ENCODE measurements around the gene COPZ1.
"Not testable (repeated sequence)": the region's sequence is repeated elsewhere in the genome, so short reads cannot be mapped to it uniquely, and the experiment has no call there.

The COPZ1 gene

DNA sequence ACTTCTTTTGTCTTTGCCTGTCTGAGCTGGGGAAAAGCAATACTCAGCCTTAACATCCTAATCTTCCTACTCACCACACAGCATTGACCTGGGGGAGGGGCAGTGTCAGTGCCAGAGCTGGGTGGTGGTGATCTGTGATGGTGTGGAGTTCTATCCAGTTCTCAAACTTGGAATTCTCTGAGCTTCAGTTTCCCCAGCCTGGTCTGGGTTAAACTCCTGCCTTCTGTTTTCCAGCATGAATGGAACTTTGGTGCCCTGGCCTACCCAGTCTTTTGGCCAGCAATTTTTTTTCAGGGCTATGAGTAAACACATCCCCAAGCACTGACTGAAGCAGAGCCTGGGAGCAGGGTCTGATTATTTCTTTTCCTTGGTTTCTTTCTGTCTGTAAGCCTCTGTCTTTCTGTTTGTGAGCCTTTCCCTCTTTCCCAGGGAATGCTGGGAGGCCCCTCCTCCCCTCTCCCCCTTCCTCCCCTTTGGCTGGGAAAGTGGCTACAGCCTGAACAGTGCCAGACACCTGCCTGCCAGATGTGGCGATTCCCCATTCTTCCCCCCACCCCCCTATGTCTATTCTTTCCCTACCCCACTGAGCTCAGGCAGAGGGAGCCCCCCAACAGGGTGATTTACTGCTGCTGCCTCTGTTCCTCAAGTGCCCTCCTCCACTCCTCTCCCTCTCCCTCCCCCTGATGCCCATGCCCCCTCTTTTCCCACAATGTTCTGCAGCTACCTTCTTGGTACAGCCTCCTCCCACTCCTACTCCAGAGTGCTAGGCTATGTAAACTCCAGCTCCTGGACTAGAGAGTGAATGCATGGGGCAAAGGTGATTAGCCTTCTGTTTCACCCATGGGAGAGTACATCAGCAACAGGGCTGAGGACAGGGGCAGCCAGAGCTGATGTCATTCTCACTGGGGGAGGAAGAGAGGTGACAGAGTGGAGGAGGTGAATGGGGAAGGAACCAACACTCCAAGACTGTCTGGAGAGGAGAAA, 28.3 kb downstream of the COPZ1 start:
- no peaks in the 10 kb centered on the region for H3K9me3 ChIP-seq (ENCODE audit: low read length)
- peaks cover 21% of the 10 kb centered on the region for H3K36me3 ChIP-seq (ENCODE audit: insufficient read depth, low read length)
- peak overlapping the region; percentile 49 for H3K4me3 ChIP-seq (ENCODE audit: low read length)
- peaks cover 81% of the 10 kb centered on the region for H3K4me1 ChIP-seq (ENCODE audit: insufficient read depth, low read length)
- H2AFZ ChIP-seq (ENCODE audit: low read depth, low read length) = no peak overlapping the region
- H3K27me3 ChIP-seq (ENCODE audit: insufficient read depth, low read length) = no peaks in the 10 kb centered on the region

DNA sequence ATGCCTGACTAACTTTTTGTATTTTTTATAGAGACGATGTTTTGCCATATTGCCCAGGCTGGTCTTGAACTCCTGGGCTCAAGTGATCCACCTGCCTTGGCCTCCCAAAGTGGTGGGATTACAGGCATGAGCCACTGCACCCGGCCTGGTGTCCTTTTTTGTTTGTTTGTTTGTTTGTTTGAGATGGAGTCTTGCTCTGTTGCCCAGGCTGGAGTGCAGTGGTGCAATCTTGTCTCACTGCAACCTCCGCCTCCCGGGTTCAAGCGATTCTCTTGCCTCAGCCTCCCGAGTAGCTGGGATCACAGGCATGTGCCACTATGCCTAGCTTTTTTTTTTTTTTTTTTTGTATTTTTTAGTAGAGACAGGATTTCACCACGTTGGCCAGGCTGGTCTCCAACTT, 29.3 kb downstream of the COPZ1 start:
- H2AFZ ChIP-seq (ENCODE audit: low read depth, low read length); H3K27me3 ChIP-seq (ENCODE audit: insufficient read depth, low read length); H3K4me3 ChIP-seq (ENCODE audit: low read length); H3K9me3 ChIP-seq (ENCODE audit: low read length): not testable (repeated sequence)
- H3K36me3 ChIP-seq (ENCODE audit: insufficient read depth, low read length) = peaks cover 15% of the 10 kb centered on the region
- peaks cover 87% of the 10 kb centered on the region for H3K4me1 ChIP-seq (ENCODE audit: insufficient read depth, low read length)

DNA sequence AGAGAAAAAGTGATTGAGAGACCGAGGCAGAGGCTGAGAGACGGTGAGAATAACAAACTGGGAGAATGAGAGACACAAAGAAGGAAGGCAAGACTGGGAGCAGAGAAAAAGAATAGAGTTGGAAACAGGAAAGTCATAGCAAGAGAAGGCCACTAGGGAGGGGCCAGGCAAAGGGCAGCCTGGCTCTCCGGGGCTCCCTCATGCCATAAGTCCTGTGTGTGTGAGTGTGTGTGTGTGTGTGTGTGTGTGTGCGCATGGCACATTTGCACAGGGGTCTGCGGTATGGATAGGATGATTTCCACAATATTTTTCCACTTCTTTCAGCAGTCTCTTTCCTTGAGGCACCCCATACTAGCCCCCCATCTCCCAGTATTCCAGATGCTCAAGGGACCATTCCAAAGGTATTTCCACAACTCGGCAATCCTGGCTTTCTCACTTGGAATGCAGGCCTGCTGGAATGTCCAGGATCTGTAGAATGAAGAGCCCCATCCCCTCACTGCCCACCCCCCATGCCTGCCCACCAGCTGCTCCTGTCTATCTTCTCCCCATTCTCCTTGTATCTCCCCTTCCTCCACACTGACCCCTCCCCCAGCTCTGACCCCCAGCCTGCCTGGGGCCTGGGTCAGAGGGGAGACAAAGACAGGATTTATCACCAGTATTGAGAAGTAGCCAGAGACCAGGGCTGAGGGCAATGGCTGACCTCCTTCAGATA, 30.3 kb downstream of the COPZ1 start:
- H3K4me1 ChIP-seq (ENCODE audit: insufficient read depth, low read length) = peaks cover 88% of the 10 kb centered on the region
- no peak overlapping the region for H3K4me3 ChIP-seq (ENCODE audit: low read length)
- no peak overlapping the region for H2AFZ ChIP-seq (ENCODE audit: low read depth, low read length)
- peaks cover 5% of the 10 kb centered on the region for H3K36me3 ChIP-seq (ENCODE audit: insufficient read depth, low read length)
- no peaks in the 10 kb centered on the region for H3K27me3 ChIP-seq (ENCODE audit: insufficient read depth, low read length)
- no peaks in the 10 kb centered on the region for H3K9me3 ChIP-seq (ENCODE audit: low read length)

DNA sequence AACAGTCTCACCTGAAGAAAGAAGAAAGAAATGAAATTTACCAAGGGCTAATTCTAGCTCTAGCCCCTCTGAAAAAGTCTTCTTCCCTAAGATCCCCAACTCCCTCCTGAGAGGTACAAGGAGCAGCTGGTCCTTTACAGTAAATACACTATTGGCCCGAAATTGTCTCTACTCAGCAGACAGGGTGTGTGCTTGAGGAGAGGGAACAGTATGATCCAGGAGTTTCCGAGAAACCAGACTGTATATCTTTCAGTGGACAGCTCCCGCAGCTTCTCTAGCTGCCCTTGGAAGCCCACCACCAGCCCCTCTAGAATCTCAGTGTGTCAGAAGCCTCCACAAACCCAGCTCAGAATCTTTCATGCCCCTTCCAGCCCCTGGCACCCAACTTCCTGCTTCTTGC, 31.3 kb downstream of the COPZ1 start:
- Histone ChIP-seq H3K9me3 (ENCODE audit: low read length) (no peaks in the 10 kb centered on the region), H3K4me3 (ENCODE audit: low read length) (no peak overlapping the region), H3K36me3 (ENCODE audit: insufficient read depth, low read length) (no peaks in the 10 kb centered on the region), H2AFZ (ENCODE audit: low read depth, low read length) (no peak overlapping the region), H3K27me3 (ENCODE audit: insufficient read depth, low read length) (no peaks in the 10 kb centered on the region), H3K4me1 (ENCODE audit: insufficient read depth, low read length) (peaks cover 85% of the 10 kb centered on the region)

DNA sequence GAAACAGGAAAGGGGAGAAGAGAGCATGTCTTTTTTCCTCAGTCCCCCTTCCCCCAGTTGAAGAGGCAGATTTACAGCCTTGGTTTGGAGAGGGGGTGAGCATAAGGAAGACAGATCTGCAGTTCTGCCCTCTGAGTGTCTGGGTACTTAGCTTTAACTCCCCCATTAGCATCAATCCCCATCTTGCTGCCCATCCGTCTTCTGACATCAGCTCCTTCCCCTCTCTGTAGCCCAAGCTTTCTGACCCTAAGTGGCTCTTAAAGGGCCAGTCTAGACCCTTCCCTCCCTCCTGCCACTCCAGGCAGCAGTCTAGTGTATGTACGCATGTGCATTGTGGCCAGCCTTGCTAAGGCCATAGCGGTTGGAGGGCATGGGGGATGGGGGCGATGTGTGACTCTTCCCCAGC, 32.0 kb downstream of the COPZ1 start:
- Histone ChIP-seq H3K4me1 (ENCODE audit: insufficient read depth, low read length) (peaks cover 78% of the 10 kb centered on the region), H3K4me3 (ENCODE audit: low read length) (peak overlapping the region; percentile 2), H3K27me3 (ENCODE audit: insufficient read depth, low read length) (no peaks in the 10 kb centered on the region), H2AFZ (ENCODE audit: low read depth, low read length) (no peak overlapping the region), H3K36me3 (ENCODE audit: insufficient read depth, low read length) (no peaks in the 10 kb centered on the region), H3K9me3 (ENCODE audit: low read length) (no peaks in the 10 kb centered on the region)

DNA sequence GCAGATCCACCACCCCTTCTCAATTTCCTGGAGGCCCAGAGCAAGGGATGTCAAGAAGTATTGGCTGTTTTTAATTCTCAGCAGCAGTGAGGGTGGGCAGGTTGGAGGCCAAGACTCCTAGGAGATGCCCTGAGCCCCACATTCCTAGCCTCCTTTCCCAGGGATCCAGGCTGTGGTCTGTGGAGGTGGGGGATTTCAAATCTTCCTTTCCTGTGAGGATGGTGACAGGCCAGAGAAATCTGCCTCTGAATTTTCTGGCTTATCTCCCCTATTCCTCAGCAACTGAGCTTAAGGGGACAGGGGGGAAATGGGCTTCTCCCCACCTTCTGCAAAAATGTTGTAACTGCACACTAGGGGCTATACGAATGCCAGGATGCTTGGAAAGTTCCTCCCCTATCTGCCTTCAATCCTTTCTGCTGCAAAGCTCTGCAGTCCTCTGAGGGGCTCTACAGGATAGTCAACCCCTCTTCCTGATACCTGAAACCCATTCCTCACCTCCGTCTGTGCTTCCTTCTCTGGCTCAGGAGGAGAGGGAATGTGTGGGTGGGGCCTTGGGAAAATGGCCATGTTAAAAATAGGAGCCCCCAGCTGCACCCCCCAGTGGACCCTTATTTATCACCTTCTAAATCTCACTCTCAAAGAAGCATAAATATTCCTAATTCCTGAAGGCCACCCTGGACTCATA, 32.7 kb downstream of the COPZ1 start:
- H2AFZ ChIP-seq (ENCODE audit: low read depth, low read length) = no peak overlapping the region
- no peaks in the 10 kb centered on the region for H3K27me3 ChIP-seq (ENCODE audit: insufficient read depth, low read length)
- no peaks in the 10 kb centered on the region for H3K9me3 ChIP-seq (ENCODE audit: low read length)
- peak overlapping the region; percentile 64 for H3K4me3 ChIP-seq (ENCODE audit: low read length)
- peaks cover 73% of the 10 kb centered on the region for H3K4me1 ChIP-seq (ENCODE audit: insufficient read depth, low read length)
- H3K36me3 ChIP-seq (ENCODE audit: insufficient read depth, low read length) = no peaks in the 10 kb centered on the region

DNA sequence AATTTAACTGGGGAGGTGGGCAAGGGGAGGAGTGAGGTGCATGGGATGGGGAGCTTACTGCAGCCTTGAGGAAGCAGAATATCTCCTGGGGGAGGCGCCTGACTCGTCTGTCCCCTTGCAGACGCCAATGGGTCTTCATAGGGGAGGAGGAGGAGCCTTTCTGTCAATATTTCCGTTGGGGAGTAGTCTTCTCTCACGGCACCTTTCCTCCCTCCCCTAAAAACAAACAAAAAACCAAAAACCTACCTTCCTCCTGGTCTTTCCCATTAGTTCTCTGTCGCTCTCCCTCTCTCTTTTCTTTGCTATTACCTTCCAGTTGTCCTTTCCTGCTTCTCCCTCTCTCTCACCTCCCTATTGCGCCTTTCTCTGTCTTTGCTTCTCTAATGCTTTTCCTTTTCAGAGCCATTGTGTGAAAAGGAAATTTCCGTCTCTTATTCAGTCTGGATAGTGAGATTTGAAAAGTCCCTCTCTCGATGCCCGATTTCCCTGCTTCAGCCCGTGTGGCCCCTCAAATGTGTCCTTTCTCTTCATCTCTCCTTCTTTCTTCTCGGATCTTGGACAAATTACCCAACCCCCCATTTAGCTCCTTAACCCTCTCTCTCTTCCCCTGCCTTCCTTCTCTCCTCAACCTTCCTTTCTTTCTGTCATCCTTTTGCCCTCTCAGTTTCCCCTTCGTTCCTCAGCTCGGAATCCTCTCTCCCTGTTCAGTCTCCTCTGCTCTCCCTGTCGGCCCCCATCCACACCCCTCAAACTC, 33.4 kb downstream of the COPZ1 start:
- no peaks in the 10 kb centered on the region for H3K36me3 ChIP-seq (ENCODE audit: insufficient read depth, low read length)
- peak overlapping the region; percentile 11 for H2AFZ ChIP-seq (ENCODE audit: low read depth, low read length)
- no peaks in the 10 kb centered on the region for H3K9me3 ChIP-seq (ENCODE audit: low read length)
- H3K4me3 ChIP-seq (ENCODE audit: low read length) = peak overlapping the region; percentile 64
- H3K27me3 ChIP-seq (ENCODE audit: insufficient read depth, low read length) = no peaks in the 10 kb centered on the region
- peaks cover 66% of the 10 kb centered on the region for H3K4me1 ChIP-seq (ENCODE audit: insufficient read depth, low read length)

DNA sequence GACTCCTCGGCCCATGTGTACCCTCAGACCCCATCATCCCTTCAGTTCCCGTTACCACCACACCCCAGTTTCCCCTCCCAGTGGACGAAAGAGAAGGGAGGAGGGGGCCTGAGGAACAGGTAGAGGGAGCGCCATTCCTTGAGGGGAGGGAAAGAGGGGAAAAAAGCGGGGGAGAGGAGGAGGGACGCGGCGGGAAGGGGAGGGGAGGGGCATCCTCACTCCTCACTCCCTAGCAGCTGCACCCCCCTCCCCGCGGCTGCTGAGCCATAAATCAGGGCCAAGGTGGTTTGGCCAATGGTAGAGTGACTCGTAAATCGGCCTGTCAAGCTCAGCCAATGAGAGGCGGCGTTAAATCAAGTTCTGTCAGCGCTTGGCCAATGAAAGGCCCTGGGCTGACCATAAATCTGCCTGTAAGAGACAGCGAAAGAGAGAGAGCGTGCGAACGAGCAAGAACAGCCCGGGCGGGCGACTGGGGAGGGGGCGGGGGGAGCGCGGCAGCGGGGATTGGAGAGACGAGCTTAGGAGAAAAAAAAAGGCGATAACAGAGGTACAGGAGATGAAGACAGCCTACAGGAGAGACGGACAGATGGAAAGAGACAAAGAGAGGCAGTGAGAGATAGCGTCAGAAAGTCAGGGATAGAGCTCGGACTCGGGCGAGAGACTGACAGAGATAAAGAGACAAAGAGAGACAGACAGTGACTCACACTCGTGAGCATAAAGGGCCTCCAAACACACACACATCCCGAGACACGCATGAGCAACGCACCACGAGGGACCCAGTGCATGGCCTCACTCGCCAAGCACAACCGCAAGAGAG, 34.2 kb downstream of the COPZ1 start:
- Histone ChIP-seq H3K4me3 (ENCODE audit: low read length) (peak overlapping the region; percentile 64), H3K36me3 (ENCODE audit: insufficient read depth, low read length) (no peaks in the 10 kb centered on the region), H2AFZ (ENCODE audit: low read depth, low read length) (peak overlapping the region; percentile 11), H3K27me3 (ENCODE audit: insufficient read depth, low read length) (no peaks in the 10 kb centered on the region), H3K4me1 (ENCODE audit: insufficient read depth, low read length) (peaks cover 60% of the 10 kb centered on the region), H3K9me3 (ENCODE audit: low read length) (no peaks in the 10 kb centered on the region)

DNA sequence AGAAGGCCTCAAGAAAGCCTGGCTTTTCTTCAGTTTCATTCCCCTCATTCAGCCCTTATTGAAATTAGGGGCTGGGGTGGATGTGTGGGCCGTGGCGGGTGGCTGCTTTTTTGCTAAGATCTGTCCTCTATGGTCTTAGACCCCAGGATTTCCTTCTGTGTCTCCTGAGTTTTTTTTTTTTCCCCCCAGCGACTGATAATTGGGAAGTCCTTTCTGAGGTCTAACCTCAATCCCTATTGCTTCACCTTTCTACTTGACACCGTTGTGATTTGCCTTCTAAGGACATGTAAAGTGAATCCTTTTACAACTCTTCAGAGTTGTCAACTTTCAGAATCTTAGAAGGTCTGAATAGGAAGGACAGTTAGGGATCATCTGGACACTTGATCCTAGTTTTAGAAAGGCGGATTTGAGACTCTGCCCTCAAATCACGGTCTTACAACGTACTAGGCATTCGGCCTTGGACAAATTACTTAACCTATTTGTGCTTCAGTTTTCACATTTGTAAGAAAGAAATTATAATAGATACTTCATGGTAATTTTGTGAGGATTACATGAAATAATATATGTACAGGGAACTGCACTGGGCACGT, 34.9 kb downstream of the COPZ1 start:
- peak overlapping the region; percentile 47 for H3K4me3 ChIP-seq (ENCODE audit: low read length)
- H3K27me3 ChIP-seq (ENCODE audit: insufficient read depth, low read length) = no peaks in the 10 kb centered on the region
- peaks cover 56% of the 10 kb centered on the region for H3K4me1 ChIP-seq (ENCODE audit: insufficient read depth, low read length)
- H2AFZ ChIP-seq (ENCODE audit: low read depth, low read length) = no peak overlapping the region
- H3K9me3 ChIP-seq (ENCODE audit: low read length) = no peaks in the 10 kb centered on the region
- no peaks in the 10 kb centered on the region for H3K36me3 ChIP-seq (ENCODE audit: insufficient read depth, low read length)

DNA sequence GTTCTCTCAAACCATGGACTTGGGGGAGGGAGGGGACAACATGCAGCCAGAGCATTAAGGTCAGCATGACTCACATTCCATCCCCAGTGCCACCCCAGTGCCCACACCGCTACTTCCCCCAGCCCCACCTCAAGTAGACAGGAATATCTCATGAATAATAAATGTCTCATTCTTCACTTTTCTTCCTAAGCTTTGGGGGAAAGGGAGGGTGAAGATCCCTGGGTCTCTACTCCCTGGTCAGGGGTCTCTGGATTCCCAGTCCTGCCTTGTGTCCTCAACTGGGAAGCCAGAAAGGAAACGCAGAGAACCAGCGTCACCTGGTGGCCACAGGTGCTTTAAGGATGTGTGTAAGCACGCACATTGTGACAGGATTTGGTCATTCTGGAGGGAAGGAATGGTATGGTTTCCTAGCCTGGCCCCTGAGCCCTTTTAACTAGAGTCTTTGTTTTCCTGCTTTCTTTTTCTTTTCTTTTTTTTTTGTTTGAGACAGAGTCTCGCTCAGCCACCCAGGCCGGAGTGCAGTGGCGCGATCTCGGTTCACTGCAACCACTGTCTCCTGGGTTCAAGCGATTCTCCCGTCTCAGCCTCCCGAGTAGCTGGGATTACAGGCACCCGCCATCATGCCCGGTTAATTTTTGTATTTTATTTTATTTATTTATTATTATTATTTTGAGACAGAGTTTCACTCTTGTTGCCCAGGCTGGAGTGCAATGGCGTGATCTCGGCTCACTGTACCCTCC, 36.0 kb downstream of the COPZ1 start:
- Histone ChIP-seq H3K27me3 (ENCODE audit: insufficient read depth, low read length) (no peaks in the 10 kb centered on the region), H3K9me3 (ENCODE audit: low read length) (no peaks in the 10 kb centered on the region), H3K4me1 (ENCODE audit: insufficient read depth, low read length) (peaks cover 46% of the 10 kb centered on the region), H3K4me3 (ENCODE audit: low read length) (no peak overlapping the region), H3K36me3 (ENCODE audit: insufficient read depth, low read length) (no peaks in the 10 kb centered on the region), H2AFZ (ENCODE audit: low read depth, low read length) (no peak overlapping the region)

DNA sequence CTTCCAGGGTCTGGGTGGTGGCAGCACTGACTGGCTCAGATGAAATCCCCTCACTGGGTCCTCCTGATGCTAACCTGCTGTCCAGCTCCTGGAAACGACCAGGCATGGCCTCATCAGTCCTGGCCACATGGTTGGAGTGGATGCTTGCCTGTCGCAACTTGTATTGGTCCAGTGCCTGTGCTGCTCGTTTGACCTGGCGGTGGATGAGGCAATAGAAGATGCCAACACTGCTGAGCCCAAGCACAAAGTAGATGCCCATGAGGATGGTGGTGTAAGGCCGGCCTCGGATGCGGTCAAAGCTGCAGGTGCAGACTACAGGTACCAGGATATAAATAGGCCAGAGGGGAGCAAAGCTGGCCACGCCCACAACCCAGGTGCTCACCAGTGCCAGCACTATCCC, 38.1 kb downstream of the COPZ1 start:
- Histone ChIP-seq H3K9me3 (ENCODE audit: low read length) (no peaks in the 10 kb centered on the region), H2AFZ (ENCODE audit: low read depth, low read length) (no peak overlapping the region), H3K4me3 (ENCODE audit: low read length) (no peak overlapping the region), H3K36me3 (ENCODE audit: insufficient read depth, low read length) (no peaks in the 10 kb centered on the region), H3K27me3 (ENCODE audit: insufficient read depth, low read length) (no peaks in the 10 kb centered on the region), H3K4me1 (ENCODE audit: insufficient read depth, low read length) (peaks cover 24% of the 10 kb centered on the region)

All from neuron (in vitro differentiated cells).